Measurements from ENCODE around the gene PCBP1. TPM values are rescaled to one million over a fixed set of nuclear protein-coding genes. Genes with fewer than 3 reads are reported as not detected.

Gene PCBP1
- total and polyA plus RNA-seq, 9 of the 15 experiments (the other 6 are each of a cell fraction or from before 2014, with no cell fraction given), result 19.2 to 407 (median 78.1) TPM

DNA sequence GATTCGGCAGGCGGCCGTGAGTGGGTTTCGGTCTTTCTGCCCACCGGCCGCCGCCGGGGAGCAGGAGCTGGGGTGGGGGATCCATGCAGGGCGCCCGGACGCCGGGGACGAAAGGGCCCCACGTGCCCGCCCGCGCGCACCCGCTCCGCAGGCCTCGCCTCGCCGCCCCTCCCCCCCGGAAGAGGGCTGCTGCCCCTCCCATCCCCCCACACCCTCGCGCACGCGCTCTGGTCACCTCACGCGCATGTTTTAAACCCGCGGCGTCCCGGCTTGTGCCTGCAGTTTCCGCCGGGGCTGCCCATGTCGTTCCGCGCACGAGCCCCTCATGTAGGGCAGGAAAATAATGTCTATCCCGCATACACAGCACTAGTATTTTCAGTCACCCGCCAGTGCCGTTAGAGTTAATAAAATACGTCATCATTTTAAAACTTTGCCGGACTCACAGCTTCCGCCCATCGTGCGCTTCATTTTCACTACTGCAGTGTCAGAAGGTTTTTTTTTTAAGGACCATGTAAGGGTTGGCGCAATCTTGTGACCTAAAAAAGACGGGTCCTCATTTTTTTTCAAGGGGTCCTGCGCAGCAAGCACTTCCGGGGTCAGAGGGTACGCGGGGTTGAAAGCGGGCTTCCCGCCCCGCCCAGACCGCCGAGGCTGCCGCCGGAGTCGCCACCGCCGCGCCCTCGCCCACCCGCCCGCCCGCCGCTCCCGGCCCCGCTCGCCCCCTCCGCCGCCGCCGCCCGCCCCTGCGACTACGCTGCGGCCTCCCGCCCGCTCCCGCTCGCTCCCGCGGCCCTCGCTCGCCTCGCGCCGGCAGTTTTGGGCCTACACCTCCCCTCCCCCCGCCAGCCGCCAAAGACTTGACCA, at the start of gene PCBP1 (continued):
- TF ChIP-seq, protein P1, sequence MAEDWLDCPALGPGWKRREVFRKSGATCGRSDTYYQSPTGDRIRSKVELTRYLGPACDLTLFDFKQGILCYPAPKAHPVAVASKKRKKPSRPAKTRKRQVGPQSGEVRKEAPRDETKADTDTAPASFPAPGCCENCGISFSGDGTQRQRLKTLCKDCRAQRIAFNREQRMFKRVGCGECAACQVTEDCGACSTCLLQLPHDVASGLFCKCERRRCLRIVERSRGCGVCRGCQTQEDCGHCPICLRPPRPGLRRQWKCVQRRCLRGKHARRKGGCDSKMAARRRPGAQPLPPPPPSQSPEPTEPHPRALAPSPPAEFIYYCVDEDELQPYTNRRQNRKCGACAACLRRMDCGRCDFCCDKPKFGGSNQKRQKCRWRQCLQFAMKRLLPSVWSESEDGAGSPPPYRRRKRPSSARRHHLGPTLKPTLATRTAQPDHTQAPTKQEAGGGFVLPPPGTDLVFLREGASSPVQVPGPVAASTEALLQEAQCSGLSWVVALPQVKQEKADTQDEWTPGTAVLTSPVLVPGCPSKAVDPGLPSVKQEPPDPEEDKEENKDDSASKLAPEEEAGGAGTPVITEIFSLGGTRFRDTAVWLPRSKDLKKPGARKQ (CRISPR knock-in tag; IDR thresholded peaks at IDR 0.05), result no peak
- TF ChIP-seq, protein P2, sequence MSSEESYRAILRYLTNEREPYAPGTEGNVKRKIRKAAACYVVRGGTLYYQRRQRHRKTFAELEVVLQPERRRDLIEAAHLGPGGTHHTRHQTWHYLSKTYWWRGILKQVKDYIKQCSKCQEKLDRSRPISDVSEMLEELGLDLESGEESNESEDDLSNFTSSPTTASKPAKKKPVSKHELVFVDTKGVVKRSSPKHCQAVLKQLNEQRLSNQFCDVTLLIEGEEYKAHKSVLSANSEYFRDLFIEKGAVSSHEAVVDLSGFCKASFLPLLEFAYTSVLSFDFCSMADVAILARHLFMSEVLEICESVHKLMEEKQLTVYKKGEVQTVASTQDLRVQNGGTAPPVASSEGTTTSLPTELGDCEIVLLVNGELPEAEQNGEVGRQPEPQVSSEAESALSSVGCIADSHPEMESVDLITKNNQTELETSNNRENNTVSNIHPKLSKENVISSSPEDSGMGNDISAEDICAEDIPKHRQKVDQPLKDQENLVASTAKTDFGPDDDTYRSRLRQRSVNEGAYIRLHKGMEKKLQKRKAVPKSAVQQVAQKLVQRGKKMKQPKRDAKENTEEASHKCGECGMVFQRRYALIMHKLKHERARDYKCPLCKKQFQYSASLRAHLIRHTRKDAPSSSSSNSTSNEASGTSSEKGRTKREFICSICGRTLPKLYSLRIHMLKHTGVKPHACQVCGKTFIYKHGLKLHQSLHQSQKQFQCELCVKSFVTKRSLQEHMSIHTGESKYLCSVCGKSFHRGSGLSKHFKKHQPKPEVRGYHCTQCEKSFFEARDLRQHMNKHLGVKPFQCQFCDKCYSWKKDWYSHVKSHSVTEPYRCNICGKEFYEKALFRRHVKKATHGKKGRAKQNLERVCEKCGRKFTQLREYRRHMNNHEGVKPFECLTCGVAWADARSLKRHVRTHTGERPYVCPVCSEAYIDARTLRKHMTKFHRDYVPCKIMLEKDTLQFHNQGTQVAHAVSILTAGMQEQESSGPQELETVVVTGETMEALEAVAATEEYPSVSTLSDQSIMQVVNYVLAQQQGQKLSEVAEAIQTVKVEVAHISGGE (CRISPR knock-in tag; IDR thresholded peaks at IDR 0.05), result no peak; a peak in 2 of 6 replicates
- TF ChIP-seq, protein P3, sequence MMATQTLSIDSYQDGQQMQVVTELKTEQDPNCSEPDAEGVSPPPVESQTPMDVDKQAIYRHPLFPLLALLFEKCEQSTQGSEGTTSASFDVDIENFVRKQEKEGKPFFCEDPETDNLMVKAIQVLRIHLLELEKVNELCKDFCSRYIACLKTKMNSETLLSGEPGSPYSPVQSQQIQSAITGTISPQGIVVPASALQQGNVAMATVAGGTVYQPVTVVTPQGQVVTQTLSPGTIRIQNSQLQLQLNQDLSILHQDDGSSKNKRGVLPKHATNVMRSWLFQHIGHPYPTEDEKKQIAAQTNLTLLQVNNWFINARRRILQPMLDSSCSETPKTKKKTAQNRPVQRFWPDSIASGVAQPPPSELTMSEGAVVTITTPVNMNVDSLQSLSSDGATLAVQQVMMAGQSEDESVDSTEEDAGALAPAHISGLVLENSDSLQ (IDR thresholded peaks at IDR 0.05), result no peak
- TF ChIP-seq ZNF175 (CRISPR knock-in tag; IDR thresholded peaks at IDR 0.05; ENCODE audit: low read depth) (no peak; the same call in 1 of the 2 replicates), CTBP1 (IDR thresholded peaks at IDR 0.05; ENCODE audit: borderline replicate concordance) (no peak), CBX3 (IDR thresholded peaks at IDR 0.05; ENCODE audit: borderline replicate concordance in 1 of 2, low read length in 2 of 2) (peak in 1 of 2 experiments; percentile 73; a peak in 1 of 3 replicates), ZNF324 (CRISPR knock-in tag; IDR thresholded peaks at IDR 0.05) (0 out of 2 replicates have a peak, but pooled peaks have one; percentile 6), ZZZ3 (IDR thresholded peaks at IDR 0.05) (no peak), ZFX (CRISPR knock-in tag; IDR thresholded peaks at IDR 0.05) (no peak; the same call in 1 of the 2 replicates)
- TF ChIP-seq, protein P4, sequence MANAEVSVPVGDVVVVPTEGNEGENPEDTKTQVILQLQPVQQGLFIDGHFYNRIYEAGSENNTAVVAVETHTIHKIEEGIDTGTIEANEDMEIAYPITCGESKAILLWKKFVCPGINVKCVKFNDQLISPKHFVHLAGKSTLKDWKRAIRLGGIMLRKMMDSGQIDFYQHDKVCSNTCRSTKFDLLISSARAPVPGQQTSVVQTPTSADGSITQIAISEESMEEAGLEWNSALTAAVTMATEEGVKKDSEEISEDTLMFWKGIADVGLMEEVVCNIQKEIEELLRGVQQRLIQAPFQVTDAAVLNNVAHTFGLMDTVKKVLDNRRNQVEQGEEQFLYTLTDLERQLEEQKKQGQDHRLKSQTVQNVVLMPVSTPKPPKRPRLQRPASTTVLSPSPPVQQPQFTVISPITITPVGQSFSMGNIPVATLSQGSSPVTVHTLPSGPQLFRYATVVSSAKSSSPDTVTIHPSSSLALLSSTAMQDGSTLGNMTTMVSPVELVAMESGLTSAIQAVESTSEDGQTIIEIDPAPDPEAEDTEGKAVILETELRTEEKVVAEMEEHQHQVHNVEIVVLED (CRISPR knock-in tag; IDR thresholded peaks at IDR 0.05), result no peak
- TF ChIP-seq, protein P5, sequence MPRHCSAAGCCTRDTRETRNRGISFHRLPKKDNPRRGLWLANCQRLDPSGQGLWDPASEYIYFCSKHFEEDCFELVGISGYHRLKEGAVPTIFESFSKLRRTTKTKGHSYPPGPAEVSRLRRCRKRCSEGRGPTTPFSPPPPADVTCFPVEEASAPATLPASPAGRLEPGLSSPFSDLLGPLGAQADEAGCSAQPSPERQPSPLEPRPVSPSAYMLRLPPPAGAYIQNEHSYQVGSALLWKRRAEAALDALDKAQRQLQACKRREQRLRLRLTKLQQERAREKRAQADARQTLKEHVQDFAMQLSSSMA (CRISPR knock-in tag; IDR thresholded peaks at IDR 0.05), result no peak
- TF ChIP-seq, protein P6, sequence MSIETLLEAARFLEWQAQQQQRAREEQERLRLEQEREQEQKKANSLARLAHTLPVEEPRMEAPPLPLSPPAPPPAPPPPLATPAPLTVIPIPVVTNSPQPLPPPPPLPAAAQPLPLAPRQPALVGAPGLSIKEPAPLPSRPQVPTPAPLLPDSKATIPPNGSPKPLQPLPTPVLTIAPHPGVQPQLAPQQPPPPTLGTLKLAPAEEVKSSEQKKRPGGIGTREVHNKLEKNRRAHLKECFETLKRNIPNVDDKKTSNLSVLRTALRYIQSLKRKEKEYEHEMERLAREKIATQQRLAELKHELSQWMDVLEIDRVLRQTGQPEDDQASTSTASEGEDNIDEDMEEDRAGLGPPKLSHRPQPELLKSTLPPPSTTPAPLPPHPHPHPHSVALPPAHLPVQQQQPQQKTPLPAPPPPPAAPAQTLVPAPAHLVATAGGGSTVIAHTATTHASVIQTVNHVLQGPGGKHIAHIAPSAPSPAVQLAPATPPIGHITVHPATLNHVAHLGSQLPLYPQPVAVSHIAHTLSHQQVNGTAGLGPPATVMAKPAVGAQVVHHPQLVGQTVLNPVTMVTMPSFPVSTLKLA (conservative IDR thresholded peaks at IDR 0.05), result peak; percentile 84 to 93
- TF ChIP-seq, protein P7, sequence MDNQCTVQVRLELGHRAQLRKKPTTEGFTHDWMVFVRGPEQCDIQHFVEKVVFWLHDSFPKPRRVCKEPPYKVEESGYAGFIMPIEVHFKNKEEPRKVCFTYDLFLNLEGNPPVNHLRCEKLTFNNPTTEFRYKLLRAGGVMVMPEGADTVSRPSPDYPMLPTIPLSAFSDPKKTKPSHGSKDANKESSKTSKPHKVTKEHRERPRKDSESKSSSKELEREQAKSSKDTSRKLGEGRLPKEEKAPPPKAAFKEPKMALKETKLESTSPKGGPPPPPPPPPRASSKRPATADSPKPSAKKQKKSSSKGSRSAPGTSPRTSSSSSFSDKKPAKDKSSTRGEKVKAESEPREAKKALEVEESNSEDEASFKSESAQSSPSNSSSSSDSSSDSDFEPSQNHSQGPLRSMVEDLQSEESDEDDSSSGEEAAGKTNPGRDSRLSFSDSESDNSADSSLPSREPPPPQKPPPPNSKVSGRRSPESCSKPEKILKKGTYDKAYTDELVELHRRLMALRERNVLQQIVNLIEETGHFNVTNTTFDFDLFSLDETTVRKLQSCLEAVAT (IDR thresholded peaks at IDR 0.05), result no peak

Measured in K562 (cell line).